T47D (cell line): ENCODE measurements around the gene SLC25A6.
"Not testable (repeated sequence)": the region's sequence is repeated elsewhere in the genome, so short reads cannot be mapped to it uniquely, and the experiment has no call there.

Experiments
- DNase-seq, 2 experiments: peaks; one replicate each; pipeline versions ENCODE4 v3.0.0 to v3.0.0-alpha.2; 2011 to 2012; ENCODE audit warnings: low read depth in 1 of 2, low spot score in 1 of 2
- JUND ChIP-seq: IDR thresholded peaks from 2 replicates; pipeline ENCODE4 v1.6.1; 2012; ENCODE audit warnings: low read depth
- in situ Hi-C: cut with HindIII; loops from 2 replicates; pipeline ENCODE4 v1.10.0; 2016; ENCODE audit warnings: low sequenced_read_pairs, low pct_unique_long_range_greater_than_20kb

SLC25A6 gene

DNA sequence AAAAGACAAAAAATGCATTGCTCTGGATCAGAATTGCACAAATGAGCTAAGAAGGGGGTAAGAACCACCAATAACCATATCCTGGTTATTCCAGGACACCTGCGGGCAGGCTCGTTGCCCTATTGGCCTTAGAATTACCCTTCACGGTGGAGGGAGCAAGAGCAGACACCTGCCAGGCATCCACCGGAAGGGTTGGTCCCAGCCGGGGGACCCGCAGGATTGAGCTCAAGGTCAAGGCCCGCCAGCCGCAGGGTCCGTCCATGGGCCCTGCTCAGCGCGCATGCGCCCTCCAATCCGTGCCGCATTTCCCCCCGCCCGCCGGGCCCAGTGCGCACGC lies 575 bp downstream of the SLC25A6 start:
- no peak for TF ChIP-seq JUND
- DNase-seq: peak in 1 of 2 experiments; percentile 77
- in situ Hi-C loops: no loop called here

DNA sequence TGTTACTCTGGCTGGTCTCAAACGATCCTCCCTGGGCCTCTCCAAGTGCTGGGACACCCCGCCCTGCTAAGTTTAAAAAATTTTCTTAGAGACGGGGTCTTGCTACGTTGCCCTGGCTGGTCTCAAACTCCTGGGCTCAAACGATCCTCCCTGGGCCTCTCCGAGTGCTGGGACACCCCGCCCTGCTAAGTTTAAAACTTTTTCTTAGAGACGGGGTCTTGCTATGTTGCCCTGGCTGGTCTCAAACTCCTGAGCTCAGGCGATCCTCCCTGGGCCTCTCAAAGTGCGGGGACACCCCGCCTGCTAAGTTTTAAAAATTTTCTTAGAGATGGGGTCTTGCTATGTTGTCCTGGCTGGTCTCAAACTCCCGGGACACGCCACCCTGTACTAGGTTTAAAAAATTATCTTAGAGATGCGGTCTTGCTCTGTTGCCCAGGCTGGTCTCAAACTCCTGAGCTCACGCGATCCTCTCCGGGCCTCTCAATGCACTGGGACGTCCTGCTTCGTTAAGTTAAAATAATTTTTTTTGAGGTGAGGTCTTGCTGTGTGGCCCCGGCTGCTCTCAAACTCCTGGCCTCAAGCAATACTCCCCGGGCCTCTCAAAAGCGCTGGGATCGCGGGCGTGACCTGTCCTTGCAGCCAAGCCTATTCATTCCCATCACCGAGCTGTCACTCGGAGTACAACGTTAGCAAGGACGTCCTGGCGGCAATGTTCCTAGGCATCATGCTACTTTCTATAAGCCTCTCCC lies 1.1 kb downstream of the SLC25A6 start:
- in situ Hi-C loops: no loop called here
- no peak for DNase-seq
- no peak for TF ChIP-seq JUND

DNA sequence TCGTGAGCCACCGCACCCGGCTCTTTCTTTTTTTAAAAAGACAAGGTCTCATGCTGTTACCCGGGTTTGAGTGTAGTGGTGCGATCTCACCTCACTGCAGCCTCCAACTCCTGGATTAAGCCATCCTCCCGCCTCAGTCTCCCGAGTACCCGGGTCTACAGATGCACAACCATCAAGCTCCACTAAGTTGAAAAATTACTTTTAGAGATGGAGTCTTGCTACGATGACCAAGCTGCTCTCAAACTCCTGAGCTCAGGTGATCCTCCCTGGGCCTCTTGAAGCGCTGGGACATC lies 2.0 kb downstream of the SLC25A6 start:
- no peak for DNase-seq
- in situ Hi-C loops: no loop called here
- TF ChIP-seq JUND: no peak

DNA sequence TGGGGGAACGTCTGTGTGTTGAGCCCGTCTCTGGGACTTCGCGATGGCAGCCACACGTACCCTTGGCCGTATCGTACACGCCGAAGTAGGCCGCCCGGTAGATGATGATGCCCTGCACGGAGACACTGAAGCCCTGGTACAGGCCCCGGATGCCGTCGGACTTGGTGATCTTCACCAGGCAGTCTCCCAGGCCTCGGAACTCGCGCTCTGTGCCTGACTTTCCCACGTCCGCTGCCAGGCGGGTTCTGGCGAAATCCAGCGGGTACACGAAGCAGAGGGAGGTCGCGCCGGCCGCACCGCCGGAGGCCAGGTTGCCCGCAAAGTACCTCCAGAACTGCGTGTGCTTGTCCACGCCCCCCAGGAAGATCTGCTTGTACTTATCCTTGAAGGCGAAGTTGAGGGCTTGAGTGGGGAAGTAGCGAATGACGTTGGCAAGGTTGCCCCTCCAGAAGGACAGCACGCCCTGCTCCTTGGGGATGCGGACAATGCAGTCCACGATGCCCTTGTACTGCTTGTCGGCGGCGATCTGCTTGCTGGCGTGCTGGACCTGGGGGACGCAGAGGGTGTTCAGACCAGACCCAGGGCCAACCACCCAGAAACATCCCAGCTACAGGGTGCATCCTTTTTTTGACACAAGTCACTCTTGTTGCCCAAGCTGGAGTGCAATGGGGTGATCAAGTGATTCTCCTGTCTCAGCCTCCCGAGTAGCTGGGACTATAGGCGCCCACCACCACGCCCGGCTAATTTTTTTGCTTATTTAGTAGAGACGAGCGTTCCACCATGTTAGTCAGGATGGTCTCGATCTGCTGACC lies 2.5 kb downstream of the SLC25A6 start:
- TF ChIP-seq JUND: no peak
- DNase-seq: no peak
- in situ Hi-C loops: no loop called here

DNA sequence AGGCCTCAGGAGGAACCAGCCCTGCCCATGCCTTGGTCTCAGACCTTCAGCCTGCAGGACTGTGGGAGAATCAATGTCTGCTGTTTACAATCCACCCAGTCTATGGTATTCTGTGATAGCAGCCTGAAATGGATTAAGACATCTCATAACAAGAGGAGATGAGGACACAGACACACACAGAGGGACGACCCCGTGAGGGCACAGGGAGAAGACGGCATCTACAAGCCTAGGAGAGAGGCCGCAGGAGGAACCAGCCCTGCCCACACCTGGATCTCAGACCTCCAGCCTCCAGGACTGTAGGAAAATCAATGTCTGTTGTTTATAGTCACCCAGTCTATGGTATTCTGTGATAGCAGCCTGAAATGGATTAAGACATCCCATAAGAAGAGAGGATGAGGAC lies 3.3 kb downstream of the SLC25A6 start:
- in situ Hi-C loops: no loop called here
- no peak for DNase-seq
- TF ChIP-seq JUND: no peak

- DNase-seq: no peak
- no peak for TF ChIP-seq JUND
- in situ Hi-C loops: no loop called here
These were observed 4.7 kb downstream of the SLC25A6 start for GRCh38 chrX:1387141-1387776.

DNA sequence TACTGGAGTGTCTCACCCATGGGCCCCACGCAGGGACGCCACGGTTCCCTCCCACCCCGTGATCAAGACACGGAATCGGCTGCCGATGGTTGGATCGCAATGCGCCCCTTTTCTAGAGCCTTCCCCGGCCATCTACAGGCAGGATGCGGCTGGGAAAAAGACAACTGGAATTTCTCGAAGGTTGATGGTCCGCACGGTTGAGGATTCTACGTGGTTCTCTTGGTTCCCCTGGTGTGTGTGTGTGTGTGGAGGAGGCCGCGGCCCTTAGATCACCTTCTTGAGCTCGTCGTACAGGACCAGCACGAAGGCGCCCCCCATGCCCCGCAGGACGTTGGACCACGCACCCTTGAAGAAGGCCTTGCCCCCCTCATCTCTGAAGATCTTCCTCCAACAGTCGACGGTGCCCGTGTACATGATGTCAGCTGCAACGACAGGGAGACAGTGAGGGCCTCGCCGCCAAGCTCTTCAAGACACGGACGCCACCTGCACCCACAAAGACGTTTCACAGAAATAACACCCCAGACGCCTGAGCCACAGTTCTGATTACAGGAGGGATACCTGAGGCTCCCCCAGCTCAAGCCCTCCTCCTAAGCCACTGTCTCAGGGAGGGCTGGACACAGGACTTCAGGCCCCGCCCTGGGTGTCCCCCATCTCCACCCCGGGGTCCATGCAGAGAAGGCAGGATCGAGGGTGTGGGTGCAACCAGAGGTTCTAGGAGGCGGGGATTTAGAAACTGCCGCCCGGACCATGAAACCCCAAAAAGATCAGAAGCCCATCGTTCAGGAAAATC lies 5.4 kb downstream of the SLC25A6 start:
- DNase-seq: no peak
- in situ Hi-C loops: no loop called here
- TF ChIP-seq JUND: no peak

DNA sequence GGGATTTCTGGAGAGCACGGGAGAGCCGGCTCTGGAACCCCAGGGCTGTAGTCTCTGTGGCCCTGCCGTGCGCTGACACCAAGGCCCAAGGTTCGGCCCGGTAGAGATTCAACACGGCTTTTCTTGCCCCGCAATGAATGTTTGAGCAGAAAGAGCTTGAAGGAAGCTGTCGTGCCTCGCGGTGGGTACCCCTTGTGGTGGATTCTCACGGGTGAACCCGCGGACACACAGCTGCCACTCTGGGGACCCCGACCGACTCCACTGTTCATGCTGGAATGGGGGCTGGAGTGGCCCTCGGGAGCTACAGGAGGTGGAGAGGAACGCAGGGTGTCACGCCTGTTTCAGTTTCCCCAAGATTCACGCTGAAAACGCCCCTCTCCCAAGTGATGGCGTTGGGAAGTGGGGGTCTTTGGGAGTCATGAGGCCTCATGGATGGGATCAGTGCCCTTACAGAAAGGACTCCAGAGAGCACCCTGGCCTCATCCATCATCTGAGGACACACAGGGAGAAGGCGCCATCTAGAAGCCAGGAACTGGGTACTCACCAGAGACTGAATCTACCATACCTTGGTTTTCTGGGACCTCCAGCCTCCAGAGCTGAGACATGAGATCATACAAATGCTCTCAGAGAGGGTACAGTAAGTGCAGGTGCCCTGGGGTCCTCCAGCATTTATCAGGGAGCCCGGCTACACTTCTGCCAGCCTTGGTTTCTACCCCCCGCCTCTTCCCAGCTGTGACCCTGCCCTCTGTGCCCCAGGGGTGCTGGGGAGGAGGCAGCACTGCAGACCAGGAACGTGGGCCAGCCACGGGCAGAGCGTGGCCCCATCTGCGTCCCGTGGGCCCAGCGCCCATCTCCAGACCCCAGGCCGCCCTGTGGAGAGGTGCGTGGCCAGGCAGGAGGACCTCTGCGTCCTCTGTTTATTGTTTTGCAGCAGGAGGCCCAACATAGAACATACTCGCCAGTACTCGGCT lies 6.4 kb downstream of the SLC25A6 start:
- no peak for DNase-seq
- TF ChIP-seq JUND: no peak
- in situ Hi-C loops: no loop called here

- TF ChIP-seq JUND: no peak
- in situ Hi-C loops: no loop called here
- DNase-seq: no peak
These were observed 7.2 kb downstream of the SLC25A6 start for GRCh38 chrX:1384658-1385252.

- TF ChIP-seq JUND: no peak
- in situ Hi-C loops: no loop called here
- peak in 1 of 2 experiments; percentile 32 for DNase-seq
These were observed 11.2 kb downstream of the SLC25A6 start for GRCh38 chrX:1380672-1381233.

DNA sequence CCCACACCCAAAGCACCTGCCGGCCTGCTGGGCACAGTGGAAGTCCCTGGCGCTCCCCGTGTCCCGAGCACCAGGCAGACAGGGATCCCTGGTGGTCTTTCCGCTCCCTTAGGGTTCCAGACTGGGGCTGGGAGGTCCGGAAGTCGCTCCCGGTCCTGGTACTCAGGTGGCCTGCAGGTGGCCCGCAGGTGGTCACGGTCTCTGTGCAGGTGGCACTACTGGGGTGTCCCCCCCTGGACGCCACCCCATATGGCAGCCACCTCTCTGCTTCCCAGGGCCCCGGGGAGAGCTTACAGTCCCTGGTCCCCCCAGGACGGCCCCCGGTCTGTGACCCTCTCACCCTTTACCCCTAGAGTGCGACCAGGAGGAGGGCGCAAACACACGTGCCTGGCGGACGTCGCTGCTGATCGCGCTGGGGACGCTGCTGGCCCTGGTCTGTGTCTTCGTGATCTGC lies 13.6 kb downstream of the SLC25A6 start:
- DNase-seq: no peak
- TF ChIP-seq JUND: no peak
- in situ Hi-C loops: no loop called here

DNA sequence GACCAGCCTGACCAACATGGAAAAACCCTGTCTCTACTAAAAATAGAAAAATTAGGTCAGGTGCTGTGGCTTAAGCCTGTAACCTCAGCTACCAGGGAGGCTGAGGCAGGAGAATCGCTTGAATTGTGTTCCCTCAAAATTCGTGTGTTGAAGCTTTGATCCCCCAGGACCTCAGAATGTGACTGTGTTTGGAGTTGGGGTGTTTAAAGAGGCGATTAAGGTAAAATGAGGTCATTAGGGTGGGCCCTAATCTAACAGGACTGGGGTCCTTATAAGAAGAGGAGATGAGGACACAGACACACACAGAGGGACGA lies 23.6 kb downstream of the SLC25A6 start:
- TF ChIP-seq JUND: no peak
- DNase-seq: no peak

DNA sequence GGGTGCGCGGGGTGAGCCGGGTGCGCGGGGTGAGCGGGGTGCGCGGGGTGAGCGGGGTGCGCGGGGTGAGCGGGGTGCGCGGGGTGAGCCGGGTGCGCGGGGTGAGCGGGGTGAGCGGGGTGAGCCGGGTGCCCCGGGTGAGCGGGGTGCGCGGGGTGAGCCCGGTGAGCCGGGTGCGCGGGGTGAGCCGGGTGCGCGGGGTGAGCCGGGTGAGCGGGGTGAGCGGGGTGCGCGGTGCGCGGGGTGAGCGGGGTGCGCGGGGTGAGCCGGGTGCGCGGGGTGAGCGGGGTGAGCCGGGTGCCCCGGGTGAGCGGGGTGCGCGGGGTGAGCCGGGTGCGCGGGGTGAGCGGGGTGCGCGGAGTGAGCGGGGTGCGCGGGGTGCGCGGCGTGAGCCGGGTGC lies 25.6 kb downstream of the SLC25A6 start:
- in situ Hi-C loops, DNase-seq: not testable (repeated sequence)

More for the DNA sequence above, 23.6 kb downstream of the SLC25A6 start:
- in situ Hi-C loops: no loop called here
